Gastroesophageal sphincter (tissue), 4 donors: ENCODE results near the gene TUBAL3. TPM values are rescaled to one million over a fixed set of nuclear protein-coding genes. Genes with fewer than 3 reads are reported as not detected.
"Not testable (repeated sequence)": the region's sequence is repeated elsewhere in the genome, so short reads cannot be mapped to it uniquely, and the experiment has no call there.

Experiments
- ATAC-seq: fragments of 150-250 bp; one replicate; pipeline ENCODE4 v1.9.1; 2016; ENCODE audit warnings: mild to moderate bottlenecking, moderate library complexity
- H3K27ac ChIP-seq, 4 donors: fragments of 200-600 bp; sonication (generic) in 3 of 4; 1 replicate in 3 of 4; 2 replicates in 1 of 4; pipeline ENCODE4 v1.5.1; 2016 to 2019
- H3K27me3 ChIP-seq: fragments of 200-600 bp; sonication (generic); one replicate; pipeline ENCODE4 v1.5.1; 2019
- H3K36me3 ChIP-seq, 2 donors: fragments of 200-600 bp; sonication (generic); one replicate each; pipeline ENCODE4 v1.5.1; 2019; ENCODE audit warnings: control low read depth in 1 of 2
- H3K4me1 ChIP-seq, 3 donors: fragments of 200-600 bp; sonication (generic); 1 replicate in 2 of 3; 2 replicates in 1 of 3; pipeline ENCODE4 v1.5.1; 2016 to 2019; ENCODE audit warnings: control low read depth in 2 of 3
- H3K4me3 ChIP-seq, 2 donors: fragments of 200-600 bp; sonication (generic); one replicate each; pipeline ENCODE4 v1.5.1; 2019; ENCODE audit warnings: mild to moderate bottlenecking in 1 of 2, moderate library complexity in 1 of 2
- H3K9me3 ChIP-seq, 3 donors: fragments of 200-600 bp; sonication (generic); one replicate each; pipeline ENCODE4 v1.5.1; 2017 to 2019; ENCODE audit warnings: control low read depth in 2 of 3
- EP300 ChIP-seq: sonication (generic); formaldehyde crosslinking; IDR thresholded peaks from one replicate; pipeline ENCODE4 v1.6.1; 2017; ENCODE audit warnings: antibody characterized with exemption, mild to moderate bottlenecking
- POLR2A ChIP-seq, 2 donors: fragments of 450-650 bp; IDR thresholded peaks; one replicate each; pipeline ENCODE4 v1.6.1; 2017; ENCODE audit warnings: antibody characterized with exemption in 2 of 2, mild to moderate bottlenecking in 2 of 2, moderate library complexity in 1 of 2
- POLR2AphosphoS5 ChIP-seq: sonication (generic); formaldehyde crosslinking; IDR thresholded peaks from one replicate; pipeline ENCODE4 v1.6.1; 2017; ENCODE audit warnings: antibody characterized with exemption
- WGBS, 2 donors: methylation state at CpG; one replicate each; pipeline ENCODE4 v1.1.5; 2018; ENCODE audit warnings: low coverage in 1 of 2; 5-methylcytosine and 5-hydroxymethylcytosine counted together
- total RNA-seq, 4 donors: library from RNA; depleted of rRNA; stranded (reverse); fragments of >200 nt; gene quantifications; one replicate each; pipeline ENCODE4 v1.1.0, GENCODE V29; 2016
- TF ChIP-seq, protein P1 (sequence below), 4 experiments: fragments of 200-600 bp in 2 of 4; fragments of 450-650 bp in 2 of 4; sonication (generic) in 1 of 4; IDR thresholded peaks; one replicate each; pipeline ENCODE4 v1.5.1; 2017 to 2019; ENCODE audit warnings: antibody characterized with exemption in 4 of 4, mild to moderate bottlenecking in 2 of 4, moderate library complexity in 2 of 4

Gene TUBAL3
- total RNA-seq, 4 donors from 2014 or later: 0.62 to 2.0 TPM; not detected in 2

DNA sequence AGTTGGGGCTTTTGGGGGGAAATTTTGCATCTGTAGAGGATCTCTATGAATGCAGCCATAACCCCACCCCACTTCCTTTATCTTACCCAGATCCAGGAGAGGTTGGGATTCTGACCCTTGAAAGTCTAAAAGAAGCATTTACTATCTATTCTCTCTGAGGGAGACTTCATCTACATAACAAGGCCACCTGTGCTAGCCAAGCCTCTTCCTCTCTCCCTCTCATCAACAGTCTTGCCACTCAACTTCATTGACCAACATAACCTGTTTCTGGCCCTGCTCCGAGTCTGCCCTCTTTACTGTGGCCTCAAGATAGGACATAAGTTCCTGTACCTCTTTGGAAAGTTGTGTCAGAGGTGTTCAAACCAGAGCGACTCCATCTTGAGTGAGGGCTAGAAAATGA lies 19.4 kb downstream of the TUBAL3 start:
- H3K27ac ChIP-seq: no peak overlapping the region
- peaks cover 0 to 16% (median 0%) of the 10 kb centered on the region in 3 donors for H3K9me3 ChIP-seq
- no peak for TF ChIP-seq EP300
- TF ChIP-seq POLR2A (IDR thresholded peaks at IDR 0.05): no peak
- no peak for TF ChIP-seq POLR2AphosphoS5
- TF ChIP-seq, protein P1, sequence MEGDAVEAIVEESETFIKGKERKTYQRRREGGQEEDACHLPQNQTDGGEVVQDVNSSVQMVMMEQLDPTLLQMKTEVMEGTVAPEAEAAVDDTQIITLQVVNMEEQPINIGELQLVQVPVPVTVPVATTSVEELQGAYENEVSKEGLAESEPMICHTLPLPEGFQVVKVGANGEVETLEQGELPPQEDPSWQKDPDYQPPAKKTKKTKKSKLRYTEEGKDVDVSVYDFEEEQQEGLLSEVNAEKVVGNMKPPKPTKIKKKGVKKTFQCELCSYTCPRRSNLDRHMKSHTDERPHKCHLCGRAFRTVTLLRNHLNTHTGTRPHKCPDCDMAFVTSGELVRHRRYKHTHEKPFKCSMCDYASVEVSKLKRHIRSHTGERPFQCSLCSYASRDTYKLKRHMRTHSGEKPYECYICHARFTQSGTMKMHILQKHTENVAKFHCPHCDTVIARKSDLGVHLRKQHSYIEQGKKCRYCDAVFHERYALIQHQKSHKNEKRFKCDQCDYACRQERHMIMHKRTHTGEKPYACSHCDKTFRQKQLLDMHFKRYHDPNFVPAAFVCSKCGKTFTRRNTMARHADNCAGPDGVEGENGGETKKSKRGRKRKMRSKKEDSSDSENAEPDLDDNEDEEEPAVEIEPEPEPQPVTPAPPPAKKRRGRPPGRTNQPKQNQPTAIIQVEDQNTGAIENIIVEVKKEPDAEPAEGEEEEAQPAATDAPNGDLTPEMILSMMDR (IDR thresholded peaks at IDR 0.05): no peak
- 80 to 94% methylated on average over 1 to 2 of the region's 2 CpGs for whole genome bisulfite sequencing, 2 donors
- no peaks in the 10 kb centered on the region for H3K36me3 ChIP-seq
- H3K4me1 ChIP-seq: no peaks in the 10 kb centered on the region
- no peak overlapping the region for H3K4me3 ChIP-seq
- H3K27me3 ChIP-seq: no peaks in the 10 kb centered on the region
- ATAC-seq: no peak

GRCh38 chr10:5381187-5381586 lies 23.4 kb downstream of the TUBAL3 start:
- TF ChIP-seq POLR2AphosphoS5 (no peak), EP300 (no peak), POLR2A (IDR thresholded peaks at IDR 0.05) (no peak)
- TF ChIP-seq, protein P1 (IDR thresholded peaks at IDR 0.05): no peak
- Histone ChIP-seq H3K36me3 (no peaks in the 10 kb centered on the region), H3K4me1 (no peaks in the 10 kb centered on the region), H3K4me3 (no peak overlapping the region), H3K9me3 (no peaks in the 10 kb centered on the region), H3K27me3 (no peaks in the 10 kb centered on the region), H3K27ac (no peak overlapping the region)
- ATAC-seq: no peak
- 100% methylated on average over 1 of the region's 2 CpGs for WGBS, 2 donors

DNA sequence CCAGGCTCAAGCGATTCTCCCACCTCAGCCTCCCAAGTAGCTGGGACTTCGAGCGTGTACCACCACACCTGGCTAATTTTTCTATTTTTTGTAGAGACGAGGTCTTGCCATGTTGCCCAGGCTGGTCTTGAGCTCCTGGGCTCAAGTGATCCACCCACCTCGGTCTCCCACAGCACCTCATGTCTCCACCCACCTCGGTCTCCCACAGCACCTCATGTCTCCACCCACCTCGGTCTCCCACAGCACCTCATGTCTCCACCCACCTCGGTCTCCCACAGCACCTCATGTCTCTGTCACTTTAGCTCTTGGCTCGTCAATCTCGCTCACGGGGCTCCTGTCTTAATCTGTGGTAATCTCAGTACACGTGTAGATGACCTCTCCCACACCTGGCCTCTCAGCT lies 24.2 kb downstream of the TUBAL3 start:
- H3K4me3 ChIP-seq, H3K36me3 ChIP-seq, H3K9me3 ChIP-seq, H3K27ac ChIP-seq, H3K27me3 ChIP-seq, H3K4me1 ChIP-seq, ATAC-seq: not testable (repeated sequence)
- WGBS, 2 donors: 89 to 96% methylated on average over 11 to 12 of the region's 12 CpGs

DNA sequence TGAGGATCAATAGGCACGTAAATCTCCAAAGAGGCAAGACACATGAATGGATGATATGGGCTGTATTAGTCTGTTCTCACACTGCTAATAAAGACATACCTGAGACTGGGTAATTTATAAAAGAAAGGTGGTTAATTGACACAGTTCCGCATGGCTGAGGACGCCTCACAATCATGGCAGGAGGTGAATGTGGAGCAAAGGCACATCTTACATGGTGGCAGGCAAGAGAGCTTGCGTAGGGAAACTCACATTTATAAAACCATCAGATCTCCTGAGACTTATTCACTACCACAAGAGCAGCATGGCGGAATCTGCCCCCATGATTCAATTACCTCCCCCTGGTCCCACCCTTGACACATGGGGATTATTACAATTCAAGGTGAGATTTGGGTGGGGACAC lies 25.4 kb downstream of the TUBAL3 start:
- H3K9me3 ChIP-seq, ATAC-seq, H3K27me3 ChIP-seq, H3K27ac ChIP-seq, H3K36me3 ChIP-seq, H3K4me3 ChIP-seq, H3K4me1 ChIP-seq: not testable (repeated sequence)
- 89 to 97% methylated on average over 1 to 5 of the region's 5 CpGs for WGBS, 2 donors

DNA sequence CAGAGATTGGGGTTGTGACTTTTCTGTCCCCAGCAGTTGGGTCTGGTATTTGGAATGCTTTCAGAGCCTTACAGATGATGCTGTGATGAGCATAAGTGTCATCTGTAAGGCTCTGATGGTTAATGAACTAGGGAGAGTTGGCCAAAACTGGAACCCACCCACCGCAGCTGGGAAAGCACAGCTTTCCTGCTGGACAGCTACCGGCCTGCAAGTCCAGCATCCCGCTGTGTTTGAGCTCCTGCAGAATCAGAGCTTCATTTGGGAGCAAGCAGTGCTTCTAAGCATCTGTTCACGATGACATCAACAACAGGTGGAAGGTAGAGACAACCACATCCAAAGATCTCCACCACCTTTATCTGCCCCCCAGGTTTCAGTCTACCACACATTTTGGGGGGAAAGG lies 28.2 kb downstream of the TUBAL3 start:
- no peak overlapping the region for H3K27ac ChIP-seq
- no peak for ATAC-seq
- 40% methylated on average over 2 of the region's 4 CpGs; no CpG with 5 or more reads in 1 of the 2 donors for WGBS, 2 donors
- TF ChIP-seq EP300 (no peak), POLR2AphosphoS5 (no peak), POLR2A (IDR thresholded peaks at IDR 0.05) (no peak)
- TF ChIP-seq, protein P1 (IDR thresholded peaks at IDR 0.05): no peak
- H3K4me3 ChIP-seq: no peak overlapping the region
- no peaks in the 10 kb centered on the region for H3K27me3 ChIP-seq
- H3K4me1 ChIP-seq: no peaks in the 10 kb centered on the region
- no peaks in the 10 kb centered on the region for H3K9me3 ChIP-seq
- no peaks in the 10 kb centered on the region for H3K36me3 ChIP-seq

DNA sequence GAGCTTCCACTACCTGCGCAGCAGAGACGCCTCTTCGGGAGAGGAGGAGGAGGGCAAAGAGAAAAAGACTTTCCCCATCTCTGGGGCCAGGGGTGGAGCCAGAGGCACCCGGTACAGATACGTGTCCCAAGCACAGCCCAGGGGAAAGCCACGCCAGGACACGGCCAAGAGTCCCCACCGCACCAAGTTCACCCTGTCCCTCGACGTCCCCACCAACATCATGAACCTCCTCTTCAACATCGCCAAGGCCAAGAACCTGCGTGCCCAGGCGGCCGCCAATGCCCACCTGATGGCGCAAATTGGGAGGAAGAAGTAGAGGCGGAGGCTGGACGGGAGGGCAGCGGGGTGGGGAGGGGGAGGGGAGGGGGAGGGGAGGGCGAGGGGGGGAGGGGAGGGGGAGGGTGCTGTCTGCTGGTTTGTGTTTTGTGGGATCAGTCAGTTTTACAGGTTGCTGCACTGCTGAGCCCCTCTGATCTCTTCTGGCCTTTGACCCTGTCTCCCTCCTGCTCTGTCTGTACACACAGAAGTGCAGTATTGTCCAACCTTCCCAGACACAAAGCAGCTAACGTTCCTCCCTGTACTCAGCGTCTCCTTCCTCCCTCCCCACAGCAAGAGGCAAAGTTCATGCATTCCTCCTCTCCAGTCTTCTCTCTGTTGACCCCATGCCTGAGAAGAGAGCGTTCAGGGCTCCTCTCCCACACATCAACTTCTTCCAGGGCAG lies 30.6 kb downstream of the TUBAL3 start:
- Histone ChIP-seq H3K9me3 (no peaks in the 10 kb centered on the region), H3K27me3 (no peaks in the 10 kb centered on the region), H3K27ac (no peak overlapping the region), H3K36me3 (no peaks in the 10 kb centered on the region), H3K4me1 (no peaks in the 10 kb centered on the region), H3K4me3 (no peak overlapping the region)
- no peak for TF ChIP-seq EP300
- TF ChIP-seq, protein P1 (IDR thresholded peaks at IDR 0.05): no peak
- no peak for TF ChIP-seq POLR2A (IDR thresholded peaks at IDR 0.05)
- no peak for TF ChIP-seq POLR2AphosphoS5
- no peak for ATAC-seq
- 70% methylated on average over 3 of the region's 22 CpGs; no CpG with 5 or more reads in 1 of the 2 donors for WGBS, 2 donors
